HG03342 (cell line): ENCODE results near the gene ST7.
A peak's percentile ranks its signal among the peaks of the same experiment; 100 is the strongest.
"Not testable (repeated sequence)": the region's sequence is repeated elsewhere in the genome, so short reads cannot be mapped to it uniquely, and the experiment has no call there.

Experiments used
- ATAC-seq: cut with Tn5 transposase; IDR thresholded peaks from one replicate; pipeline ENCODE4 v1.9.1; 2021; ENCODE audit warnings: mild to moderate bottlenecking, moderate library complexity; ENCODE audit not compliant: unreplicated experiment

ST7 gene

GRCh38 chr7:117120321-117120720, 167.0 kb downstream of the ST7 start:
- ATAC-seq, result not testable (repeated sequence)

- not testable (repeated sequence) for ATAC-seq
These were observed 168.7 kb downstream of the ST7 start for GRCh38 chr7:117122036-117122435.

- no peak for ATAC-seq
These were observed 169.2 kb downstream of the ST7 start for GRCh38 chr7:117122536-117122935.

- no peak for ATAC-seq
These were observed 170.1 kb downstream of the ST7 start for GRCh38 chr7:117123311-117123926.

GRCh38 chr7:117124591-117125220, 171.4 kb downstream of the ST7 start:
- ATAC-seq, result peak; percentile 78

- ATAC-seq, result no peak
These were observed 173.4 kb downstream of the ST7 start for GRCh38 chr7:117126676-117127075.

- peak; percentile 62 for ATAC-seq
These were observed 174.4 kb downstream of the ST7 start for GRCh38 chr7:117127585-117128168.

- ATAC-seq, result no peak
These were observed 176.2 kb downstream of the ST7 start for GRCh38 chr7:117129521-117129955.

GRCh38 chr7:117130262-117130661, 177.0 kb downstream of the ST7 start:
- ATAC-seq, result no peak

- no peak for ATAC-seq
These were observed 179.2 kb downstream of the ST7 start for GRCh38 chr7:117132321-117133120.

- no peak for ATAC-seq
These were observed 179.8 kb downstream of the ST7 start for GRCh38 chr7:117133125-117133524.

GRCh38 chr7:117134411-117134810, 181.1 kb downstream of the ST7 start:
- no peak for ATAC-seq

- ATAC-seq, result peak; percentile 69
These were observed 181.7 kb downstream of the ST7 start for GRCh38 chr7:117134889-117135552.

- ATAC-seq, result no peak
These were observed 182.2 kb downstream of the ST7 start for GRCh38 chr7:117135553-117135891.

- no peak for ATAC-seq
These were observed 184.6 kb downstream of the ST7 start for GRCh38 chr7:117137868-117138267.

- no peak for ATAC-seq
These were observed 185.2 kb downstream of the ST7 start for GRCh38 chr7:117138495-117138894.

GRCh38 chr7:117138981-117139380, 185.7 kb downstream of the ST7 start:
- ATAC-seq, result no peak

- ATAC-seq, result no peak
These were observed 186.2 kb downstream of the ST7 start for GRCh38 chr7:117139397-117139984.

GRCh38 chr7:117140921-117141320, 187.6 kb downstream of the ST7 start:
- no peak for ATAC-seq

- no peak for ATAC-seq
These were observed 189.8 kb downstream of the ST7 start for GRCh38 chr7:117143066-117143465.

GRCh38 chr7:117143580-117143979, 190.3 kb downstream of the ST7 start:
- ATAC-seq, result no peak
